ENCODE measurements around the gene RPS14. TPM values are rescaled to one million over a fixed set of nuclear protein-coding genes. Genes with fewer than 3 reads are reported as not detected.

RPS14 gene
- total RNA-seq, 4 donors from 2014 or later = 1,684 to 3,537 (median 3,314) TPM

DNA sequence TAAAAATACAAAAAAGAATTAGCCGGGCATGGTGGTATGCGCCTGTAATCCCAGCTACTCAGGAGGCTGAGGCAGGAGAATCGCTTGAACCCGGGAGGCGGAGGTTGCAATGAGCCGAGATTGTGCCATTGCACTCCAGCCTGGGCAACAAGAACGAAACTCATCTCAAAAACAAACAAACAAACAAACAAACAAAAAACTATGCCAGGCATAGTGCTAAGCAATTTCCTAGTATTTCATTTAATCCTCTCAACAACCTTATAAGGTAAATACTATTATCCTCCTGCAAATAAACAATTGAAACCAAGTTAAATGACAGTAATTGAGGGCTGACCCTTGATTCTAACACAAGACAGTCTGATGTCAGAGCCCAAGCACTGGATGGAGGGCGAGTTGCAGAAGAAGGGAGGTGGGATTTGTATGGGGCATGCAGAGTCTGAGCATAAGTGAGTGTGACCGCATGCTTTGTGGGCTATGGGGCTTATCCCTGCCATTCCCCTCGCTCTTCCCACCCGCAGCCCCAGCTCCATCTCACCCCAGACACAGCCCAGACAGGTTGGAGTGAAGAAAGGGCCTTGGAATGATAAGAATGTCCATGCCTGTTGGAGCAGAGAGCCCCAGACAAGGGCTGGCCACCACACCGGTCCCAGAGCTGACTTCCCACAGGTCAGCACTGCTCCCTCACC, 24.3 kb upstream of the RPS14 start:
- H3K4me1 ChIP-seq = peaks cover 12% of the 10 kb centered on the region
- TF ChIP-seq CTCF (IDR thresholded peaks at IDR 0.05) (no peak), POLR2A (IDR thresholded peaks at IDR 0.05) (no peak), EP300 (IDR thresholded peaks at IDR 0.05) (no peak), POLR2AphosphoS5 (IDR thresholded peaks at IDR 0.05) (no peak)
- H3K4me3 ChIP-seq = no peak overlapping the region
- H3K36me3 ChIP-seq = no peaks in the 10 kb centered on the region
- DNase-seq (ENCODE audit: low spot score in 2 of 2) = no peak
- H3K27ac ChIP-seq = no peak overlapping the region
- 84% methylated on average over 12 of the region's 12 CpGs for WGBS
- H3K9me3 ChIP-seq = no peaks in the 10 kb centered on the region
- H3K27me3 ChIP-seq = no peaks in the 10 kb centered on the region

GRCh38 chr5:150469718-150470469, 20.4 kb upstream of the RPS14 start:
- H3K36me3 ChIP-seq = no peaks in the 10 kb centered on the region
- peaks cover 18% of the 10 kb centered on the region for H3K4me1 ChIP-seq
- WGBS = 77% methylated on average over 6 of the region's 6 CpGs
- no peaks in the 10 kb centered on the region for H3K9me3 ChIP-seq
- no peaks in the 10 kb centered on the region for H3K27me3 ChIP-seq
- no peak for DNase-seq (ENCODE audit: low spot score in 2 of 2)
- no peak overlapping the region for H3K27ac ChIP-seq
- H3K4me3 ChIP-seq = no peak overlapping the region
- no peak for TF ChIP-seq EP300 (IDR thresholded peaks at IDR 0.05)
- TF ChIP-seq POLR2A (IDR thresholded peaks at IDR 0.05) = no peak
- TF ChIP-seq POLR2AphosphoS5 (IDR thresholded peaks at IDR 0.05) = no peak
- no peak for TF ChIP-seq CTCF (IDR thresholded peaks at IDR 0.05)

DNA sequence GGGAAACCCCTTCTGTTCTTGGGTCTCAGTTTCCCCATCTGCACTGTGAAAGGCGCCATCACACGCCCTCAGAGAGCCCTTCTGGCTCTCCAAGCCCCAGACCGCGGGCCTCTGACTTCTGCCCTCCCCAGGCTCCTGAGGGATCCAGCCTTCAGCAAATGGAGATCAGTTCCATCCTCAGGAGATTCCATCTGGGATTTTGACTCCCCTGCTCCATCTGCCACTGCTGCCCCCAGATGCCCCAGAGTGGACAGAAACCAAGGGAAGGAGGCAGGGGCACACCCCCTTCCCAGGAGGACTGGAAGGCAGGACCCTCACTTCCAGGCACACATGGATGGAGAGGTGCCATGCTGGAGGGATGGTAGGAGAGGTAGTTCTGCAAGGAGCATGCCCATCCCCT, 18.7 kb upstream of the RPS14 start:
- H3K4me1 ChIP-seq = peaks cover 25% of the 10 kb centered on the region
- WGBS = 92% methylated on average over 4 of the region's 4 CpGs
- no peaks in the 10 kb centered on the region for H3K27me3 ChIP-seq
- no peak overlapping the region for H3K4me3 ChIP-seq
- DNase-seq (ENCODE audit: low spot score in 2 of 2) = no peak
- TF ChIP-seq EP300 (IDR thresholded peaks at IDR 0.05) = no peak
- TF ChIP-seq POLR2AphosphoS5 (IDR thresholded peaks at IDR 0.05) = no peak
- TF ChIP-seq POLR2A (IDR thresholded peaks at IDR 0.05) = no peak
- no peak for TF ChIP-seq CTCF (IDR thresholded peaks at IDR 0.05)
- H3K9me3 ChIP-seq = no peaks in the 10 kb centered on the region
- no peak overlapping the region for H3K27ac ChIP-seq
- no peaks in the 10 kb centered on the region for H3K36me3 ChIP-seq

DNA sequence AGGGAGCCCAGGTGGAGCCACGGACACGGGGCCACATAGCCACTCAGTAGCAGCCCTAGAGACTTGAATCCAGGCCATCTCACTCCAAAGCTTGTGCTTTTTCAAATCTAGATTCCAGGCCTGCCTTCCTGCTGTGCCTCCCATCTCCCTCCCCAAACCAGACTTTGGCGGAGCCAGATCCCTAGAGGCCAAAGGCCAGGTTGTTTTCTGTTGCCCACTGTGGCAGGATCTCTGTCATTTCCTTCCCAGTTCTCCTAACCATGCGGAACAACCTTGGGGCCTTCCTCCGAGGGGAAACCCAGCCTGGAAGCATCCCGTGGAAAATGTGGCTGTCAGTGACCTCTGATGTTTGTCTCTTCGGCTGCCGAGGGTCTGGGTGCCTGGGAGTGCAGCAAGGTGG, 16.4 kb upstream of the RPS14 start:
- 83% methylated on average over 2 of the region's 8 CpGs for WGBS
- Histone ChIP-seq H3K27ac (peak overlapping the region; percentile 15), H3K36me3 (no peaks in the 10 kb centered on the region), H3K9me3 (no peaks in the 10 kb centered on the region), H3K4me3 (no peak overlapping the region), H3K27me3 (no peaks in the 10 kb centered on the region), H3K4me1 (peaks cover 17% of the 10 kb centered on the region)
- TF ChIP-seq EP300 (IDR thresholded peaks at IDR 0.05) (no peak), POLR2AphosphoS5 (IDR thresholded peaks at IDR 0.05) (no peak), CTCF (IDR thresholded peaks at IDR 0.05) (no peak), POLR2A (IDR thresholded peaks at IDR 0.05) (no peak)
- DNase-seq (ENCODE audit: low spot score in 2 of 2) = no peak

DNA sequence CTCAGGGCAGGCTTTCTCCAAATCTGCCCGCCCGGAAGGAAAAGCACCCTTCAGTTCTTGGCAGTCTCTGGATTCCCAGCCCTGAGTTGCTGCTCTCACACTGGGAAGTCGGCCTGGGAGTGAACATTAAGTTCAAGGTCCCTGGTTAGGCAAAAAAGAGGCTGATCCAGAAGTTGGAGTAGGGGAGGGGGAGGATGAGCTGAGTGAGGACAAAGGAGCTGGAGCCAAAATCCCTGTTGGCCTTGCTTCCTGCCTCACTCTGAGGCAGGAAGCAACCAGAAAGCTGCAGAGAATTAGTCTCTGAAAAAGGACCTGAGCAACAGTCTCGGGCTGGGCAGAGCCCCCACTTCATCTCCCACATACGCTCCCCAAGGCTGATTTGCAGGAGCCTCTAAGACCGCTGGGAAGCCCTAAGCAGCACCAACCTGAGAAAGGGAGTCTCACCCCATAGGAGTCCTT, 15.0 kb upstream of the RPS14 start:
- Histone ChIP-seq H3K27ac (peak overlapping the region; percentile 15), H3K4me1 (peaks cover 20% of the 10 kb centered on the region), H3K4me3 (no peak overlapping the region), H3K27me3 (no peaks in the 10 kb centered on the region), H3K9me3 (no peaks in the 10 kb centered on the region), H3K36me3 (no peaks in the 10 kb centered on the region)
- no peak for TF ChIP-seq EP300 (IDR thresholded peaks at IDR 0.05)
- no peak for TF ChIP-seq POLR2A (IDR thresholded peaks at IDR 0.05)
- no peak for TF ChIP-seq CTCF (IDR thresholded peaks at IDR 0.05)
- no peak for TF ChIP-seq POLR2AphosphoS5 (IDR thresholded peaks at IDR 0.05)
- no peak for DNase-seq (ENCODE audit: low spot score in 2 of 2)
- WGBS = 36% methylated on average over 6 of the region's 6 CpGs
